Left ventricle myocardium inferior (tissue), 1 donor: ENCODE data around the gene CFAP46. TPM values are rescaled to one million over a fixed set of nuclear protein-coding genes. Genes with fewer than 3 reads are reported as not detected.

Experiments used
- DNase-seq: peaks from one replicate; pipeline ENCODE4 v3.0.0-alpha.2; 2020
- H3K27ac ChIP-seq: fragments of 200-600 bp; replicated peaks from 2 replicates; pipeline ENCODE4 v1.8.0; 2021
- H3K27me3 ChIP-seq: fragments of 200-600 bp; 2 replicates; pipeline ENCODE4 v1.8.0; 2021; ENCODE audit warnings: low read depth
- H3K36me3 ChIP-seq: fragments of 200-600 bp; 2 replicates; pipeline ENCODE4 v1.8.0; 2021
- H3K4me1 ChIP-seq: fragments of 200-600 bp; 2 replicates; pipeline ENCODE4 v1.8.0; 2021
- H3K4me3 ChIP-seq: fragments of 200-600 bp; 2 replicates; pipeline ENCODE4 v1.8.0; 2021; ENCODE audit warnings: mild to moderate bottlenecking, moderate library complexity
- H3K9me3 ChIP-seq: fragments of 200-600 bp; replicated peaks from 2 replicates; pipeline ENCODE4 v1.8.0; 2021
- CTCF ChIP-seq: fragments of 200-600 bp; IDR thresholded peaks from 2 replicates; pipeline ENCODE4 v1.8.0; 2021; ENCODE audit warnings: antibody characterized with exemption, mild to moderate bottlenecking, borderline replicate concordance
- intact Hi-C: fragments of 100-400 bp; cut with micrococcal nuclease; formaldehyde crosslinking; loops from one replicate; pipeline ENCODE4 v1.11.0; 2022
- total RNA-seq: library from RNA; stranded (reverse); fragmentation: NEBNext Ultra II Directional; extraction: Animal tissue kit (Norgen Biotek cat#: 25700); gene quantifications from one replicate; pipeline ENCODE4 v1.2.1, GENCODE V29; 2021
- donor health status: DM: no; HTN: yes; CAD: no; lungs with severe emphysema.

CFAP46 gene
- total RNA-seq, 1 donor from 2014 or later: 0.99 TPM

- H3K27ac ChIP-seq: no peak overlapping the region
- H3K4me3 ChIP-seq: no peak overlapping the region
- no peaks in the 10 kb centered on the region for H3K4me1 ChIP-seq
- TF ChIP-seq CTCF: no peak
- intact Hi-C loops: no loop called here
- no peaks in the 10 kb centered on the region for H3K9me3 ChIP-seq
- H3K27me3 ChIP-seq: peaks cover 94% of the 10 kb centered on the region
- no peak for DNase-seq
- no peaks in the 10 kb centered on the region for H3K36me3 ChIP-seq
These were observed 128.6 kb downstream of the CFAP46 start for GRCh38 chr10:132813560-132814468.

- intact Hi-C loops: no loop called here
- Histone ChIP-seq H3K4me3 (no peak overlapping the region), H3K36me3 (no peaks in the 10 kb centered on the region), H3K27ac (no peak overlapping the region), H3K9me3 (no peaks in the 10 kb centered on the region), H3K27me3 (peaks cover 95% of the 10 kb centered on the region), H3K4me1 (no peaks in the 10 kb centered on the region)
- no peak for TF ChIP-seq CTCF
- no peak for DNase-seq
These were observed 129.4 kb downstream of the CFAP46 start for GRCh38 chr10:132813001-132813401.

- Histone ChIP-seq H3K27me3 (peaks cover 95% of the 10 kb centered on the region), H3K36me3 (no peaks in the 10 kb centered on the region), H3K4me1 (no peaks in the 10 kb centered on the region), H3K4me3 (no peak overlapping the region), H3K27ac (no peak overlapping the region), H3K9me3 (no peaks in the 10 kb centered on the region)
- intact Hi-C loops: no loop called here
- DNase-seq: no peak
- TF ChIP-seq CTCF: no peak
These were observed 129.8 kb downstream of the CFAP46 start for GRCh38 chr10:132812520-132812919.

DNA sequence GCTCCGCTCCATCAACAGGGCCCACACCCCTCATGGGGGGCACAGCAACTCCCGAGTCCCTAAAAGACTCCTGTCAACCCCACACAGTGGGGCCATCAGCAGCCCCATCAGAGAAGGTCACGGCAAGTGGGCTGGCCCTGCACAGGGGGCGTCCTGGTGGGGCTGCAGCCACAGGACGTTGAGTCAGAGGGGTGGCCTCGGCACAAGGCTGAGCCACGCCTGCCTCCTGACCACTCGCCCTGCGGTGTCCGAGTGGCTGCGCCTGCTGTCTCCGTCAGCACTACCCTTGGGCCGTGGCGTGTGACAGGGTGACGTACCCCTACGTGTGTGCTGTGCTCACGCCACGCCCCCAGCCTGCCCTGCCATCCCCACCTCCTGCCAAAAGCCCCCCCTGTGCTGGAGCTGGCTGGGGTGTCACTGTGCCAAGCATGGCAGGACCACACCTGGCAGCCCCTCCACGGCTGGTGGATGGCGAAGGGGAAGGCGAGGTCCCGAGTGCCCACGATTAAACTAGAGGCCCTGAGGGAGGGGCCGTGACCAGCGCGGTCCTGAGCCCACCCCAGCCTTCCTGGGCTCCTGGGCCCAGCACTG is 130.4 kb downstream of the CFAP46 start:
- Histone ChIP-seq H3K36me3 (no peaks in the 10 kb centered on the region), H3K9me3 (no peaks in the 10 kb centered on the region), H3K27me3 (peaks cover 95% of the 10 kb centered on the region), H3K27ac (no peak overlapping the region), H3K4me3 (no peak overlapping the region), H3K4me1 (no peaks in the 10 kb centered on the region)
- DNase-seq: peak; percentile 7
- TF ChIP-seq CTCF: no peak
- intact Hi-C loops: no loop called here

DNA sequence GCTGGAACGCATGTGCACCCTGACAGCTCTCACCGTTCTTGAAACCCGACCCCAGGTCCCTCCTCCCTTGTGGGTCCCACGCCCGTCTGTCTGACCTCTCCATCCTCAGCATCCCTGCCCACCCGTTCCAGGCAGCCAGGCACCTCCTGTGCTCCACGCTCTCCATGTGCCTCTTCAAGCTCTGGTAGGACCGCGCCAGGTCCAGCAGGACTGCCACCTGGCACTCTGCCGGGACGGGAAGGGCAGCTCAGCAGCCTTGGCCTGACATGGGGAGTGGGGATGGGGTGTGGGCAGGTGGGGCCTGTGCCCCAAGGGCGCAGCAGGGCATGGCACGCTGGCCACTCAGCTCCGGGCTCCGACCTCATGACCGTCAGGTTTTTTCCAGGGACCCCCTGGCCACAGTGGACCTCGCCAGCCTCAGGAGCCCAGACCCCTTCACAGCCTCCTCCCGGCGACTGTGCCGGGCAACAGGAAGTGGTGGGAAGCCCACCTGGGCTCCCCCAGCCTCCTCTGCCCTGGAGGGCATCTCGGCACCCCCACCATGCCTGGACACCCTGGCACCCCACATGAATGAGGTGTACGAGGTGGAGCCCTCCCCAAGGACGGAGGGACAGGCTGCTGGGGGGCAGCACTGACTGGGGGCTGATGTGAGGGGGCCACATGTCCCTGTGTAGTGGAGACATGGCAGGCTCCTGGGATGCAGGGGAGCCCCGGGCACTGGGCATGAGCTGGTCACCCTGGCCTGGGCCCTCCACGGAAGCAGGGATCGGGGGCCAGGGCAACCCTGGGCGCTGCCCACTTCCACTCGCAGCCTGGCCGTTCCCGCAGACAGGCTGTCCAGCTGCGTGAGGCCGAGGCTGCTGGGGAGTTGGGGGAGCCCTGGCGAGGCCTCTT is 131.3 kb downstream of the CFAP46 start:
- H3K9me3 ChIP-seq: no peaks in the 10 kb centered on the region
- H3K4me3 ChIP-seq: no peak overlapping the region
- H3K4me1 ChIP-seq: no peaks in the 10 kb centered on the region
- DNase-seq: peak; percentile 9
- intact Hi-C loops: no loop called here
- no peak overlapping the region for H3K27ac ChIP-seq
- no peak for TF ChIP-seq CTCF
- no peaks in the 10 kb centered on the region for H3K36me3 ChIP-seq
- H3K27me3 ChIP-seq: peaks cover 93% of the 10 kb centered on the region
